Epithelial cell of alveolus of lung (primary cell): Measurements from ENCODE around the gene FBXO2. TPM values are rescaled to one million over a fixed set of nuclear protein-coding genes. Genes with fewer than 3 reads are reported as not detected.

Source experiments
- total RNA-seq: library from RNA; depleted of rRNA; stranded (reverse); fragments of >200 nt; gene quantifications from 2 replicates; pipeline ENCODE4 v1.2.1, GENCODE V29; 2015

The FBXO2 gene, protein sequence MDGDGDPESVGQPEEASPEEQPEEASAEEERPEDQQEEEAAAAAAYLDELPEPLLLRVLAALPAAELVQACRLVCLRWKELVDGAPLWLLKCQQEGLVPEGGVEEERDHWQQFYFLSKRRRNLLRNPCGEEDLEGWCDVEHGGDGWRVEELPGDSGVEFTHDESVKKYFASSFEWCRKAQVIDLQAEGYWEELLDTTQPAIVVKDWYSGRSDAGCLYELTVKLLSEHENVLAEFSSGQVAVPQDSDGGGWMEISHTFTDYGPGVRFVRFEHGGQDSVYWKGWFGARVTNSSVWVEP
- 1.6 and 4.6 TPM in 2 replicates for total RNA-seq

GRCh38 chr1:11654137-11654938 is at the start of gene FBXO2, which contains the start of gene FBXO44:
FBXO2 (minus strand) TSS chr1:11654429; CDS start chr1:11654340, 89 bp downstream.
FBXO44 (plus strand) TSS chr1:11654877; CDS start chr1:11655836, 959 bp downstream.

GRCh38 chr1:11691302-11691914 is 37.2 kb upstream of the FBXO2 start, which contains the start of gene DRAXIN:
DRAXIN (plus strand) TSS chr1:11691710; CDS start chr1:11706259, 14,549 bp downstream.

DNA sequence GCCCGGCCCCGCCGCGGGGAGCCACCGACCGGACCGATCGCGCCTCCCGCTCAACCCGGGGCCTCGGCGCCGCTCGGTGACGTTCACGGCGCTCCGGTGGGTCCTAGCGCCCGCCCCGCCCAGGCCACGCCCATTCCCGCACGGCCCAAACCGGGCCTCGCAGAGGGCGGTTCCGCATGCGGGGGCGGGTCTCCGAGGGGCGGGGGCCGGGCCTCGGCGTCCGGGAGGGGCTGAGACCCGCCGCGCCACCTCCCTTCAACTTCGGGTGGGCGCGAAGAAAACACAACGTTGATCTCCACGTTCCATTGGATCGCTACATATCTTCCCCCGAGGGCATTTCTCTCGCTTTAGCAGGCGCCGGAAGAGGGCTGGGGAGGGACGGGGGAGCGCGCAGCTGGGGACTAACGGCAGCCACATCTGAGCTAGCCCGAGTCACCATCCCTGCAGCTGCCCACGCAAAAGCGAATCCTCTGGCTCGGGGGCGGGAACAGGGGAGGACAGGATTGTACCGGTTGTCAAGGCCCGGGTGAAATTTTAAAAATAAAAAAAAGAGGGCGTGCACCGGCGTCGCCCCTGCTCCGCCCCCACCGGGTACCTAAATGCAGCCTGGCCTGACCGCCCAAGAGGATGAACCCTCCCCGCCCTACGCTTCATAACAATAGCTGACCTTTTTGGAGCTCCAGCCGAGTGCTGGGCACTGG is 27.0 kb upstream of the FBXO2 start, which contains the start of gene MAD2L2:
TSS of gene MAD2L2 (minus strand) at position 78 of the 701 bp plus-strand sequence. CDS start 547 bp downstream, outside the sequence.

Other genes starting within 250 kb of the FBXO2 start
- 0.13 TPM in 1 of 2 replicates, not detected in the other for gene DISP3, start 175.3 kb downstream of the FBXO2 start, total RNA-seq
- 9.3 and 20.0 TPM in 2 replicates for gene FBXO44, start 448 bp upstream of the FBXO2 start, total RNA-seq
- gene FBXO6, start 9.8 kb upstream of the FBXO2 start, total RNA-seq, result 5.0 and 12.3 TPM in 2 replicates
- gene MAD2L2, start 26.7 kb upstream of the FBXO2 start, total RNA-seq, result 62.7 and 80.4 TPM in 2 replicates
- 0.13 and 0.80 TPM in 2 replicates for gene DRAXIN, start 37.3 kb upstream of the FBXO2 start, total RNA-seq
- gene AGTRAP, start 81.7 kb upstream of the FBXO2 start, total RNA-seq, result 69.1 and 140 TPM in 2 replicates
- gene C1orf167, start 107.8 kb upstream of the FBXO2 start, total RNA-seq, result 6.9 TPM in 1 of 2 replicates, not detected in the other
- 13.8 and 36.1 TPM in 2 replicates for gene MTHFR, start 151.5 kb upstream of the FBXO2 start, total RNA-seq
- 9.1 and 17.1 TPM in 2 replicates for gene CLCN6, start 151.8 kb upstream of the FBXO2 start, total RNA-seq
- 0.32 TPM in 1 of 2 replicates, not detected in the other for gene NPPA, start 193.4 kb upstream of the FBXO2 start, total RNA-seq
- 0.78 TPM in 1 of 2 replicates, not detected in the other for gene NPPB, start 204.5 kb upstream of the FBXO2 start, total RNA-seq